Fibroblast of lung (primary cell): ENCODE data around the gene FNDC3A.

Source experiments
- EZH2 ChIP-seq: IDR thresholded peaks from 2 replicates; pipeline ENCODE4 v1.5.1; 2012; ENCODE audit warnings: low read length, control low read depth, mild to moderate bottlenecking; ENCODE audit errors: missing control alignments
- TF ChIP-seq, protein P1 (sequence below), 2 donors: IDR thresholded peaks in 1 of 2; conservative IDR thresholded peaks in 1 of 2; 1 replicate in 1 of 2; 2 replicates in 1 of 2; pipeline ENCODE4 v1.5.1; 2011 to 2012; ENCODE audit warnings: low read length in 2 of 2, control low read depth in 1 of 2, inconsistent platforms in 1 of 2, low read depth in 1 of 2, mild to moderate bottlenecking in 1 of 2

- TF ChIP-seq, protein P1, sequence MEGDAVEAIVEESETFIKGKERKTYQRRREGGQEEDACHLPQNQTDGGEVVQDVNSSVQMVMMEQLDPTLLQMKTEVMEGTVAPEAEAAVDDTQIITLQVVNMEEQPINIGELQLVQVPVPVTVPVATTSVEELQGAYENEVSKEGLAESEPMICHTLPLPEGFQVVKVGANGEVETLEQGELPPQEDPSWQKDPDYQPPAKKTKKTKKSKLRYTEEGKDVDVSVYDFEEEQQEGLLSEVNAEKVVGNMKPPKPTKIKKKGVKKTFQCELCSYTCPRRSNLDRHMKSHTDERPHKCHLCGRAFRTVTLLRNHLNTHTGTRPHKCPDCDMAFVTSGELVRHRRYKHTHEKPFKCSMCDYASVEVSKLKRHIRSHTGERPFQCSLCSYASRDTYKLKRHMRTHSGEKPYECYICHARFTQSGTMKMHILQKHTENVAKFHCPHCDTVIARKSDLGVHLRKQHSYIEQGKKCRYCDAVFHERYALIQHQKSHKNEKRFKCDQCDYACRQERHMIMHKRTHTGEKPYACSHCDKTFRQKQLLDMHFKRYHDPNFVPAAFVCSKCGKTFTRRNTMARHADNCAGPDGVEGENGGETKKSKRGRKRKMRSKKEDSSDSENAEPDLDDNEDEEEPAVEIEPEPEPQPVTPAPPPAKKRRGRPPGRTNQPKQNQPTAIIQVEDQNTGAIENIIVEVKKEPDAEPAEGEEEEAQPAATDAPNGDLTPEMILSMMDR (conservative IDR thresholded peaks at IDR 0.05 in 1 of 2, IDR thresholded peaks at IDR 0.05 in 1 of 2; ENCODE audit: low read depth in 1 of 2, low read length in 2 of 2) = peak in 1 of 2 donors; percentile 41
- no peak for TF ChIP-seq EZH2
Measured at GRCh38 chr13:49248622-49249002, 272.9 kb downstream of the FNDC3A start.
